ENCODE results near the gene ASCL5.

The ASCL5 gene

DNA sequence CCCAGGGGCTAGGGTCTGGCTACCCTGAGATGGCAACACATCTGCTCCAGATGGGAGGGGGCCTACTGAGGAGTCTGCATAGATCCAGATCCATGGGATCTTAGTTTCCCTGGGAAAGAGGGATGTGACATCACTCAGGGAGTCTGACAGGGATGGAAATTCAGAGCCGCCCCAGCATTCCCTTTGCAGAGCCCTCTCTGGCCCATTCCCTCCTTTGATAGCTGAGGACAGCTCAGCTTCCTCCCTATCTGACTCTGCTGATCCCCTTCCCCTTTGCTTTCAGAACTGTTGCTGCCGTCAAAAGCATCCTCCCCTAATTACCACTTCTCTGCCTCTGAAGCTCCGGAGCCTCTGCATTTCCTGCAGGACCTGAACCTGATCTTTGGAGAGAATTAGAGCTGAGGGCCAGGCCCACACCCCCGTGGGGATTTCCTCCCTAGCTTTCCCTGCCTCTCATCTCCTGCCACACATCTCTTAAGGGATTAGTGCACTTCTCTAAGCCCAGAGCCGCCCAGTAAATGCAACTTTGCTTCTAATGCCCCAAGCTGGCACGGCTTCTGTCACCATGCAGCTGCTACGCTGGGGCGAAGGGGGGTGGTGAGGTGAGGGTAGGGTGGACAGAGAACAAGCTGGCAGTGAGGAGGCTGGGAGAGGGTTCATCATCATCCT is 9.5 kb upstream of the ASCL5 start:
- no peak for DNase-seq

DNA sequence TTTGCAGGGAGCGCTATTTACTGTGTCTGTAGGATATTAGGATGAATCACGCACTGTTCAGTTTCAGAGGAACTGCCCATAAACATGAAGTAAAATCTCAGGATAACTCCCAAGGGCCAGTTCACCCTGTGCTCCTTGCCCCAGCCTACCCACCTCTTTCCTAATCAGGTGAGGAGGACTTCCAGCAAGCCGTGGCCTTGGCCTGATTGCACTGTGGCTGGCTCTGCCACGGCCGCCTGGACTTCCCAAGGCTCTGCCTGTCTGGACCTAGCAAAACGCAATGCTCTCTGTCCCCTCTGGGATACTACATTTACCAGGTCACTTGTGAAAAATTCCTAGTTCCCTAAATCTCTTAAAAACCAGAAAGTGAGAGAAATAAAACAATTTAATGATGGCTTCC is 7.4 kb upstream of the ASCL5 start:
- DNase-seq, result no peak

GRCh38 chr1:201131398-201131797 is 4.4 kb upstream of the ASCL5 start:
- DNase-seq, result no peak

- DNase-seq, result no peak
These were observed 2.0 kb upstream of the ASCL5 start for GRCh38 chr1:201128962-201129361.

- DNase-seq, result no peak
These were observed 1.5 kb upstream of the ASCL5 start for GRCh38 chr1:201128476-201128875.

GRCh38 chr1:201127755-201128455 is 921 bp upstream of the ASCL5 start:
- DNase-seq, result no peak

DNA sequence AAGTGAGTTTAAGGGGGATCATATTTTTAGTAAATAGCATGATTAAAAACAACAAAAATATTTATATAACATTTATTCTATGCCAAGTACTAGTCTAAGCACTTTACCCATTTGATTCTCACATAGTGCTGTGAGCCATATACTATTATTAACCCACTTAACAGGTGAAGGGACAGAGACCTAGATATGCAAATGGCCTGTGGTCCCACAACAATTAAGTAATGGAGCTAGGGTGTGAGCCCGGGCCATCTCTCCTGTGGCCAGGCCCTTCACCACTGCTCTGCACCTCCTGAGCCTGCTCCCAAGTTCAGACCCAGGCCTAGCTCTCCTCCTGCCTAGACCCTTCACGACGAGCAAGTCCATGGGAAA is 537 bp downstream of the ASCL5 start:
- no peak for DNase-seq

- DNase-seq, result no peak
These were observed 1.2 kb downstream of the ASCL5 start for GRCh38 chr1:201125800-201126199.

GRCh38 chr1:201125019-201125418 is 2.0 kb downstream of the ASCL5 start:
- DNase-seq, result no peak

GRCh38 chr1:201123866-201124265 is 3.1 kb downstream of the ASCL5 start:
- no peak for DNase-seq

- no peak for DNase-seq
These were observed 4.5 kb downstream of the ASCL5 start for GRCh38 chr1:201122321-201122957.

- peak in 5 of 6 experiments; percentile 4 to 30 (median 14) for DNase-seq
These were observed 7.5 kb downstream of the ASCL5 start for GRCh38 chr1:201119206-201120197.

- no peak for DNase-seq
These were observed 10.9 kb downstream of the ASCL5 start for GRCh38 chr1:201116091-201116490.

GRCh38 chr1:201115390-201115937 is 11.5 kb downstream of the ASCL5 start:
- DNase-seq, result no peak

GRCh38 chr1:201114245-201115131 is 12.5 kb downstream of the ASCL5 start:
- DNase-seq, result peak; percentile 43 to 89 (median 75)

GRCh38 chr1:201113451-201114244 is 13.3 kb downstream of the ASCL5 start:
- no peak for DNase-seq

GRCh38 chr1:201112926-201113325 is 14.1 kb downstream of the ASCL5 start:
- DNase-seq, result no peak

DNA sequence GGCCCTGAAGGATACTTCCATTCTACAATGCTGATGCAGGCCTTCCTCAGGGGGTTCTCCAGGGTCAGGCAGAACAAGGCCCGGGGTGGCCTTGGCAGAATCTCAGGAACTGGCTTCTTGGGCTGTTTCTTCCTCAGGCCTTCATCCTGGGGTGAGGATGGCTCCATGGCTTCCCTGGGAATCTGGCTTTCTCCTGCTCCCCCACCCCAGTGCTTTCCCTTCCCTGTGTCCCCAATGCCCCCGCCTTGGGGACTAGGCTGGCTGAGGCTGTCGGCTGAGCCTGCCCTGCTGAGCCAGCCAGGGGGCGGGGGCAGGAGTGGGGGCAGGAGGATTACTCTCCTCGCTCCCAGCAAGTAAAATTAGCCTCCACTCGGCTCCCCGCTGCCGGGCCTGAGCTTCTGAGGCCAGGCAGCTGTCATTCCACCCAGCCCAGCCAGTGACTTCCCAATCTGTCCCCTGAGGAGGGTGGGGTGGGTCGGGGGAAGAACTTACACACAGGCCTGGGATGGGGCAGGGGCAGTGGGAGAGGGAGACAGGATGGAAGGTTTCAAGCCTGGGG is 14.7 kb downstream of the ASCL5 start, which contains the start of gene CACNA1S:
Gene CACNA1S, minus strand, starts transcription at position 254 of the 559 bp plus-strand sequence. Its CDS starts 87 bp downstream, at position 167.
- DNase-seq, result no peak

DNA sequence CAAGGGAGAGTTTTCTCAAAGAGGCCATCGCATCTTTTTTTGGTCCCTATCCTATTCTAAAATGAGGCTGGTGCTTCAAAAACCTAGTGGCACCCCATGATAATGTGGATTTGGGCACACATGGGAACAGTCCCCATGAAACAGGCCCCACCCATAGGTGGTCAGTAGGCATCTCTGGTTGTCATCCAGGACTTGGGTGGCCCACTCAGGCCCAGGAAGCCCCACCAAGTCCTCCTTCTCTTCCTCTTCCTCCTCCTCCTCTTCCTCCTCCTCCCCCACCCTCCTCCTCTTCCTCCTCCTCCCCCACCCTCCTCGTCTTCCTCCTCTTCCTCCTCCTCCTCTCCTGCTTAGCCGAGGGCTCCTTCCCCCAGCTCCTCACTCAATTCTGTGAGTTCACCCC is 15.3 kb downstream of the ASCL5 start:
- no peak for DNase-seq

DNA sequence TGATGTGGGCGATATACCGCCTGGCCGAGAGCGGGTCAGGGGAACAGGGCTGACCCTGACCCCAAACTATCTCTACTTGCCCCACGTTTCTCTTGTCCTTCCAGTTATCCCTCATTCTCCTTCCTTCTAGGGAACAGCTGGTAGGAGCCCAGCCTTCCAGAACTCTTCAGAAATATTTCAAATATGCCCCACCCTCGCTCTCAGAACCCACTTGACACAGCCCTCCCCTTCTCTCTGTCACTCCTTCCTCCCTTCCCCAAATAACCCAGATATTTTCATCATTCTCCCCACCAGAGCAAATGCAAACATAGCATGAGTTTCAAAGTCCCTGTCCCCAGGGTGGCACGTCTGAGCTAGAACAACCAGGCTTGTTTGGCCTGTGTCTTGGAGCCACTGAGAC is 15.8 kb downstream of the ASCL5 start:
- DNase-seq, result no peak

Data from stimulated activated naive CD4-positive, alpha-beta T cell (primary cell).